Measurements from ENCODE around the gene KCNMA1.
"Not testable (repeated sequence)": the region's sequence is repeated elsewhere in the genome, so short reads cannot be mapped to it uniquely, and the experiment has no call there.

KCNMA1 gene

DNA sequence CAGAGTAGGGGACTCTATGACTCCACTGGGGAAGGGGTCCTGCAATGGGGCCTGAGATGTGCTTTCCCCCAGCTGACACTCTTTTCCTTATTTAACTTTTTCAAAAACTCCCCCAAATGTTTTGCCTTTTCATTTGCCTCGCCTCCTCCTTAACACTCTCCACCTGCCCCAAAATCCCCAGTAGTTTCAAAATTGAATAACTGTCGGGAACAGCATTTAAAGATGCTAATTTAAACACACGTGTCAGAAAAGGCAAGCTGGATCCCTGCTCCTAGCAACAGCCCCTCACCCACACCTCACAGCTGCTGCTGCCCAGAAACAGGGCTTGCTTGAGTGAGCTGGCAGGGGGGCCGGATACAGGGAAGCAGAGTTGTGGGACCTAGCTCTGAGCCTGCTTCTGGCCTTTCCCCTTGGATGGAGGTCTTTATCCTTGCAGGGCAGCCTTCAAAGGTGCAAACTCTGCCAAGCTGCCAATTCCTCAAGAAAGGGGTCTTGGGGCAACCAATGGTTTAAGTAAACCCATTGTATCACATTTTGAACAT, 115.3 kb downstream of the KCNMA1 start:
- TF ChIP-seq CTCF (IDR thresholded peaks at IDR 0.05; ENCODE audit: control insufficient read depth, extremely low read depth, insufficient read depth), result no peak
- DNase-seq (ENCODE audit: low read depth), result no peak

GRCh38 chr10:77520995-77521394, 116.6 kb downstream of the KCNMA1 start:
- no peak for TF ChIP-seq CTCF (IDR thresholded peaks at IDR 0.05; ENCODE audit: control insufficient read depth, extremely low read depth, insufficient read depth)
- no peak for DNase-seq (ENCODE audit: low read depth)
- no peak overlapping the region for H3K4me3 ChIP-seq (ENCODE audit: low read depth, low read length)

More for the DNA sequence above, 115.3 kb downstream of the KCNMA1 start:
- no peak overlapping the region for H3K4me3 ChIP-seq (ENCODE audit: low read depth, low read length)

- DNase-seq (ENCODE audit: low read depth), result no peak
- no peak for TF ChIP-seq CTCF (IDR thresholded peaks at IDR 0.05; ENCODE audit: control insufficient read depth, extremely low read depth, insufficient read depth)
- no peak overlapping the region for H3K4me3 ChIP-seq (ENCODE audit: low read depth, low read length)
These were observed 117.3 kb downstream of the KCNMA1 start for GRCh38 chr10:77520290-77520689.

DNA sequence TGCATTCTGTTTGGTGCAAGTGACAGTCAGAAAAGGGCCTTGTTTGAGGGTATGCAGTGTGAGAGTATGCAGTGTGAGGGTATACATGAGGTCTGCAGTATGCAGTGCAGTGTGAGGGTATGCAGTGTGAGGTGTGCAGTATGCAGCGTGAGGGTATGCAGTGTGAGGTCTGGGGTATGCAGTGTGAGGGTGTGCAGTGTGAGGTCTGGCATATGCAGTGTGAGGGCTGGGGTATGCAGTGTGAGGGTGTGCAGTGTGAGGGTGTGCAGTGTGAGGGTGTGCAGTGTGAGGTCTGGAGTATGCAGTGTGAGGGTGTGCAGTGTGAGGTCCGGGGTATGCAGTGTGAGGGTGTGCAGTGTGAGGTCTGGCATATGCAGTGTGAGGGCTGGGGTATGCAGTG, 117.8 kb downstream of the KCNMA1 start:
- H3K4me3 ChIP-seq (ENCODE audit: low read depth, low read length); DNase-seq (ENCODE audit: low read depth): not testable (repeated sequence)

- no peak overlapping the region for H3K4me3 ChIP-seq (ENCODE audit: low read depth, low read length)
- no peak for TF ChIP-seq CTCF (IDR thresholded peaks at IDR 0.05; ENCODE audit: control insufficient read depth, extremely low read depth, insufficient read depth)
- DNase-seq (ENCODE audit: low read depth), result no peak
These were observed 118.7 kb downstream of the KCNMA1 start for GRCh38 chr10:77518910-77519274.

- DNase-seq (ENCODE audit: low read depth), result no peak
- no peak for TF ChIP-seq CTCF (IDR thresholded peaks at IDR 0.05; ENCODE audit: control insufficient read depth, extremely low read depth, insufficient read depth)
- H3K4me3 ChIP-seq (ENCODE audit: low read depth, low read length), result no peak overlapping the region
These were observed 119.2 kb downstream of the KCNMA1 start for GRCh38 chr10:77518241-77518909.

DNA sequence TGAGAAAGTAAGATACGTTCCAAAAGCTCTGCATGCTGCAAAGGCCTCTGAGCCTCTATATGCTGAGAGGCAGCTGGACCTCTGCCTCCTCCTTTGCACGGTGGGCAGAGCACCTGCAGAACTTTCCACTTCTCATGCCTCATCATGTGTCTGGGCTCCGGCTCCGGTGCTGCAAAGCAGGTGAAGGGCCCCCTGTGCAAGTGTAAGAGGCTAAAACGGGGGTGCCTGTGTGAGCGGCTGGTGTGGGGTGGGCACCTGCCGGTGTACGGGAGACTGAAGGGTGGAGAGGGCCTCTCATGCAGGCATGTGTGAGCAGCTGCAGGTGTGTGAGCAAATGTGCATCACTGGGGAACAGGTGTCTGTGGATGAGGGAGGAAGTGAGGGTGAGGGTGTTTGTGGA, 121.0 kb downstream of the KCNMA1 start:
- no peak for DNase-seq (ENCODE audit: low read depth)
- no peak for TF ChIP-seq CTCF (IDR thresholded peaks at IDR 0.05; ENCODE audit: control insufficient read depth, extremely low read depth, insufficient read depth)
- no peak overlapping the region for H3K4me3 ChIP-seq (ENCODE audit: low read depth, low read length)

All from LNCaP clone FGC (cell line).